Right lobe of liver (tissue), 6 donors: ENCODE data around the gene PHAF1. TPM values are rescaled to one million over a fixed set of nuclear protein-coding genes. Genes with fewer than 3 reads are reported as not detected.

ENCODE experiments used
- ATAC-seq, 4 donors: fragments of 200-7000 bp; cut with Tn5 transposase; one replicate each; pipeline ENCODE4 v1.9.1; 2020; ENCODE audit warnings: mild to moderate bottlenecking in 4 of 4, moderate library complexity in 4 of 4
- DNase-seq, 3 donors: peaks; one replicate each; pipeline ENCODE4 v3.0.0-alpha.2; 2020
- H3K27ac ChIP-seq, 3 donors: fragments of 200-600 bp; one replicate each; pipeline ENCODE4 v1.8.0; 2022
- H3K27me3 ChIP-seq, 2 donors: fragments of 200-600 bp; one replicate each; pipeline ENCODE4 v1.8.0; 2022
- H3K36me3 ChIP-seq, 4 donors: fragments of 200-600 bp; sonication (generic) in 1 of 4; one replicate each; pipeline versions ENCODE4 v1.5.1 to v1.8.0; 2017 to 2022; ENCODE audit warnings: control low read depth in 1 of 4
- H3K4me1 ChIP-seq, 4 donors: fragments of 200-600 bp; sonication (generic) in 1 of 4; one replicate each; pipeline versions ENCODE4 v1.5.1 to v1.8.0; 2017 to 2022; ENCODE audit warnings: control low read depth in 1 of 4
- H3K4me3 ChIP-seq, 3 donors: fragments of 200-600 bp; one replicate each; pipeline ENCODE4 v1.8.0; 2022
- H3K9me3 ChIP-seq, 4 donors: fragments of 200-600 bp; sonication (generic) in 1 of 4; one replicate each; pipeline versions ENCODE4 v1.5.1 to v1.8.0; 2017 to 2022; ENCODE audit warnings: control low read depth in 1 of 4
- CTCF ChIP-seq, 4 donors: fragments of 200-600 bp in 3 of 4; fragments of 450-650 bp in 1 of 4; IDR thresholded peaks; one replicate each; pipeline versions ENCODE4 v1.5.1 to v1.8.0; 2016 to 2022; ENCODE audit warnings: antibody characterized with exemption in 4 of 4, mild to moderate bottlenecking in 2 of 4
- POLR2A ChIP-seq: fragments of 450-650 bp; IDR thresholded peaks from one replicate; pipeline ENCODE4 v1.6.1; 2017; ENCODE audit warnings: antibody characterized with exemption, mild to moderate bottlenecking
- WGBS: methylation state at CpG from one replicate; pipeline ENCODE4 v1.1.6; 2018; ENCODE audit warnings: low coverage, low lambda C conversion rate; ENCODE audit not compliant: insufficient coverage; ENCODE audit errors: missing lambda C conversion rate; 5-methylcytosine and 5-hydroxymethylcytosine counted together
- intact Hi-C, 2 donors: fragments of 100-400 bp; cut with DNase I; formaldehyde crosslinking; loops; one replicate each; pipeline versions ENCODE4 v1.11.2 to v1.14.1; 2022
- long read RNA-seq: library from polyadenylated mRNA; unstranded; transcript quantifications from one replicate; pipeline ENCODE4 v2.0.0, GENCODE V29; 2019
- total RNA-seq, 6 experiments: library from RNA; depleted of rRNA in 2 of 6; stranded (reverse); fragments of >200 nt in 2 of 6; fragmentation: NEBNext Ultra II Directional in 3 of 6; extraction: Animal tissue kit (Norgen Biotek cat#: 25700) in 3 of 6; gene quantifications; one replicate each; pipeline versions ENCODE4 v1.1.0 to v1.2.4, GENCODE V29; 2016 to 2023
- donor health status: DM: no; HTN: yes; CAD: no.
- donor health status: DM: no; HTN: no; CAD: no.
- donor health status: DM: no; HTN: no; CAD: no.
- donor health status: DM: no; HTN: yes; CAD: no.
- donor health status: DM: no; HTN: yes; CAD: no.

The PHAF1 gene
- total RNA-seq: 10 to 100 TPM; 22.3 to 45.1 (median 32.4) TPM
- long read RNA-seq, partial matches to known transcripts: 4 of 7 reads
- long read RNA-seq, other reads (novel, unspliced or antisense): 3 of 7 reads

GRCh38 chr16:67109407-67110135 lies at the start of gene PHAF1:
PHAF1 (plus strand) TSS chr16:67109941; CDS start chr16:67110176, 235 bp downstream.
- H3K27me3 ChIP-seq: no peaks in the 10 kb centered on the region
- 4% methylated on average over 4 of the region's 63 CpGs for WGBS
- TF ChIP-seq CTCF (IDR thresholded peaks at IDR 0.05) (no peak), POLR2A (peak; percentile 68)
- H3K4me1 ChIP-seq: peaks cover 0 to 37% (median 5%) of the 10 kb centered on the region in 4 donors
- intact Hi-C loops: loop anchor here (10.0 kb wide), 2 partner anchors 45 to 85 kb away; partner anchors contain the start of genes B3GNT9 (in 1 of the 2), CBFB (in 1 of the 2), FBXL8 (in 1 of the 2) and TRADD (in 1 of the 2)
- no peaks in the 10 kb centered on the region for H3K36me3 ChIP-seq
- H3K9me3 ChIP-seq: no peaks in the 10 kb centered on the region
- H3K4me3 ChIP-seq: peak within 1 kb of the TSS; percentile 97 to 99 (median 99)
- peak within 1 kb of the TSS; percentile 82 for H3K27ac ChIP-seq
- DNase-seq: peak; percentile 96 to 97 (median 97)
- peak; percentile 79 to 89 (median 84) for ATAC-seq

- Histone ChIP-seq H3K4me1 (no peaks in the 10 kb centered on the region), H3K27ac (no peak overlapping the region), H3K9me3 (no peaks in the 10 kb centered on the region), H3K4me3 (no peak overlapping the region), H3K27me3 (no peaks in the 10 kb centered on the region), H3K36me3 (peaks cover 0 to 12% (median 0%) of the 10 kb centered on the region in 4 donors)
- DNase-seq (no peak), ATAC-seq (no peak)
- TF ChIP-seq CTCF (IDR thresholded peaks at IDR 0.05): no peak
- TF ChIP-seq POLR2A: no peak
- WGBS: 33% methylated on average over 2 of the region's 2 CpGs
- intact Hi-C loops: no loop called here
Measured at GRCh38 chr16:67063008-67063407, 46.7 kb upstream of the PHAF1 start.

- Histone ChIP-seq H3K9me3 (no peaks in the 10 kb centered on the region), H3K27ac (no peak overlapping the region), H3K4me3 (no peak overlapping the region), H3K4me1 (no peaks in the 10 kb centered on the region), H3K36me3 (peaks cover 0 to 29% (median 3%) of the 10 kb centered on the region in 4 donors), H3K27me3 (no peaks in the 10 kb centered on the region)
- WGBS: 92% methylated on average over 2 of the region's 2 CpGs
- no peak for DNase-seq
- intact Hi-C loops: no loop called here
- peak in 1 of 4 donors; percentile 75 for ATAC-seq
- no peak for TF ChIP-seq CTCF (IDR thresholded peaks at IDR 0.05)
Measured at GRCh38 chr16:67068212-67068753, 41.5 kb upstream of the PHAF1 start.

- intact Hi-C loops: no loop called here
- WGBS: 90% methylated on average over 4 of the region's 4 CpGs
- no peak overlapping the region for H3K27ac ChIP-seq
- H3K4me1 ChIP-seq: no peaks in the 10 kb centered on the region
- H3K36me3 ChIP-seq: peaks cover 0 to 38% (median 6%) of the 10 kb centered on the region in 4 donors
- H3K9me3 ChIP-seq: no peaks in the 10 kb centered on the region
- H3K4me3 ChIP-seq: no peak overlapping the region
- DNase-seq (no peak), ATAC-seq (no peak)
- TF ChIP-seq POLR2A (no peak), CTCF (IDR thresholded peaks at IDR 0.05) (no peak)
- H3K27me3 ChIP-seq: no peaks in the 10 kb centered on the region
Measured at GRCh38 chr16:67071476-67072048, 38.2 kb upstream of the PHAF1 start.
